ENCODE data around the gene LIX1L.

The LIX1L gene

DNA sequence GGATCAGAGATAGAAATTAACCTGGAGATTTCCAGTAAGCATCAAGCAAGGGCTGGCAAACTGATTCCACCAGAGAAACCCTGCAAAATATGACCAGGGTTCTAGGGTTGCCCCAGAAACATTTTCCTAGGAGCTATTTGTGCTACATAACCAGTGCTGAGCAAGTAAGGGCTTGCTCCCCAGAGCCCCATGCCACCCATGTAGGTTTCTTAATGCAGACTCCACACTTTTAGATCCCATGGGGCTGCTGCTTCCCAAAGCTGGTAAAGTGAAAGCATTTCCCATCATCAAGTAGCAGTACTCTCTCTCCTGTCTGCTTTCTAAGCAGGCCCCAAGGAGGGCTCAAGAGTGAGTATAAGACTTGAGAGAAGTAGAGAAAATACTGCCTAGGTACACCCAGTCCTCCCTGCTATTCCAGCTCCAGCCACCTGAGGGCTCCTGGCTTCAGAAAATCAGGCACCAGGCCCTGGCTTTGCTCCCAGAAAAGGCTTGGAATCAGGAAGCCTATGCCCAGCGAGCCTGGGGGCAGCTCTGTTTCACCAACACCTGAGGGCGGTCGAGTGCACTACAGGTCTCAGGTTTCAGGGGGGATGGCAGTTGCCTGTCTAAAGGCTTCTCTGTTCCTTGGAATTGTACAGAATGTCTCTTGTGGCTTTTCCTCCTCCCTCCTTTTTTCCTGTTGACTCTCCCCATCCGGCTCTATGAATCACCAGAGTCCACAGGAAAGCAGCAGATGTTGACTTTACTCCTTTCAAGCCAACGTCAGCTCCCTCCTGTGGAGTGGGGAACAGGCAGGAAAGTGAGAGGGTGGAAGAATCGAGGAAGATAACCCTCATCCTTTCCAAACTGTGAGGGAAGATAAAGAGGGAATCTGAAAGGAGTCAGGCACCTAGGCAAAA, 66.0 kb downstream of the LIX1L start:
- peak; percentile 96 for DNase-seq

DNA sequence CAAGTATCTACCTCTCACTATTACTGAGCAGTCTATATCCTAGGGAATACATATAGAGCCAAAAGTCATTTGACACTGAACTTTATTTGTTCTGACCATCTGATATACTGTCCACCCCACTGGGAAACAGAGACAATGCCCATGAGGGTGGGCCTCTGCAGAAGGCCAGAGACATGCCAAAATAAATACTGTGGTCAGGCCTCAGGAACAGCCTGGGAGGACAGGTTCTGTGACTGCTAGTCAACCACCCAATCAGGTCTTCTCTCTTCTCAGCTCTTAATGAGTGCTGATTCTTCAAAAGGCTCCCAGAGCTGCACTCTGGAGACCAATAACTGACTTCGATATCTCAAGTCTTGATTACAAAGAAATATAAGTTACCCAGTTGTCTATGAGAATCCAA, 66.7 kb downstream of the LIX1L start:
- DNase-seq = no peak

DNA sequence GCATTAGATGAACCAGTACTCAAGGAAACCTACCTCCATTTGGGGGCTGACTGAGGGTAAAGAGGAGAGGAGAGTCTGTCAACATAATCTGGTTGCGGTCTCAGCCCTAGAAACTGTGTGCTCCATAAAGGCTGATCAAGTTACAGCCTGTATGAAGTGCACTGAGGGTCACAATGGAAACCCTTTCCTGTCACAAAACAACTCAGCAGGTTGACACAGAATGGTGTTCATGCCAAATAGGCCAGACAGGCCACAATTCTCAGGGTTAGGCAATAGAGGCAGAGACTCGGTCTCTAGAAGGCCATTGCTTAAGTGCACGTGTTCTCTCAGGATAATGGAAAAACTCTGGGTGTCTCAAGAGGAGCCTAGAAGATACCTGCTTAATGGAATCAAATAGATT, 68.1 kb downstream of the LIX1L start:
- no peak for DNase-seq

DNA sequence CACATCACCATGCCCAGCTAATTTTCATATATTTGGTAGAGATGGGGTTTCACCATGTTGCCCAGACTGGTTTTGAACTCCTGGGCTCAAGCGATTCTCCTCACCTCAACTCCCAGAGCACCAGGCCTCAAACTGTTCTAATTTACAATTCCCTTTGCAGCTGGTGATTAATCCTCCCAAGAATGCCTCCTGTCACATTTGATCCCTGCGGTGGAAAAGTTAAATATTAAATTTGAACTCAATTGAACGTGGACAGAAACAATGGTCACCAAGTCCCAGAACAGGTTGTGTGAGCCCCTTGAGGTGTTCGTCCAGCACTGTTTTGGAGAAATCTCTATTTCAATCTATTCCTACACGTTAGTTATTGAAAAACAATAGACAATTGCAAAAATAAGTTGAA, 70.2 kb downstream of the LIX1L start:
- DNase-seq = no peak

DNA sequence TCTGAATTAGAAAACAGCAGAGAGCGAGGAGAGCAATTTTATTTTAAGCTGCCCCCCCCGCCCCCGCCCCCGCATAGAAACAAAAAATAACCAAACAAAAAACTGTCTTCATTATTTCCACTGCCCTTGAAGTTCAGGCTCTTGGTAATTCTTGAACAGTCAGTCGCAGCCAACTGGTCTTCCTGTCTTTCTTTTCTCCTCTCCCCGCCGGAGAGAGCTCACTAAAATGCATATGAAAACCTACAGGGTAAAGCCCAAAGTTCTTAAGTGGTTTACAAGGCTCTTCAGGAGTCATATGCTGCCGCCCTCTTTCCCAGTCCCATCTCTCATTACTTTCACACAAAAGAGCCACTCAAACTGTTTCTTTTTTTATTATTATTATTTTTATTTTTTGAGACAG, 71.0 kb downstream of the LIX1L start:
- no peak for DNase-seq

DNA sequence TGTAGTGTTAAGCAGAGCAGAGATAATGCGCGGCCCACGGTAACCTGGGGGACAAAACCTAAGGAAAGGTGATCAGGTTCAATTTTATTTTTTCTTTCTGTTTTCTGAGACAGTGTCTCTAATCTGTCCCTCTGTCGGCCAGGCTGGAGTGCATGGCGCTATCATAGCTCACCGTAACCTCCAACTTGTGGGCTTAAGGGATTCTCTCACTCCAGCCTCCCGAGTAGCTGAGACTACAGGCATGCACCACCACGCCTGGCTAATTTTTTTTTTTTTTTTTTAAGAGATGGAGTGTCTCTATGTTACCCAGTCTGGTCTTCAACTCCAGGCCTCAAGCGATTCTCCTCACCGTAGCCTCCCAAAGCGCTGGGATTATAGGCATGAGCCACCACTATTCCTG, 71.4 kb downstream of the LIX1L start:
- DNase-seq = no peak

DNA sequence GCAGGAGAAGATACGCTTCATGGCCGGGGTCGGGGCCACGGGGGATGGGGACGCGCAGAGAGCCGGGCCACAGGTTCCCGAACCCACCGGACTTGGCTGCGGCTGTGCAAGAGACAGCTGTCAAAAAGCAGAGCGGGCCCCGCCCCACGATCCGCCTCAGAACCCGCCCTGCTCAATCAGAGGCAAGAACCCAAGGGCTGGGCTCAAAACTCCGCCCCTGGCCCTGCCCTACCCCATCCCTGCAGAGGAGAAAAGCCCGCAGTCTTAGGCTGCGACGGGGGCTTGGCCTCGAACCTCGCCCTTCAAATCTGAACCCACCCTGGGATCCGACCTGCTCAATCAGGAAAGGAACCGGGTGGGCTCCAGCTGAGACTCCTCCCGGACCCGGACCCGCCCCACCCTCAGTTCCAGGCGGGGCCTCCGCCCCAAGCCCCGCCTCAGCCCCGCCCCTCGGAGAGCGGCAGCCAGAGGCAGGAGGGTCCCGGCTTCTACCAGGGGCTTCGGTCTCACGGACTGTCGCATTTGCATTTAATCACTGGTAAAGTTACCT, 72.0 kb downstream of the LIX1L start, which contains the start of gene ANKRD35:
TSS of gene ANKRD35 (minus strand) at position 129 of the 550 bp plus-strand sequence. CDS start at position 21, 108 bp downstream.
- DNase-seq = peak; percentile 54

DNA sequence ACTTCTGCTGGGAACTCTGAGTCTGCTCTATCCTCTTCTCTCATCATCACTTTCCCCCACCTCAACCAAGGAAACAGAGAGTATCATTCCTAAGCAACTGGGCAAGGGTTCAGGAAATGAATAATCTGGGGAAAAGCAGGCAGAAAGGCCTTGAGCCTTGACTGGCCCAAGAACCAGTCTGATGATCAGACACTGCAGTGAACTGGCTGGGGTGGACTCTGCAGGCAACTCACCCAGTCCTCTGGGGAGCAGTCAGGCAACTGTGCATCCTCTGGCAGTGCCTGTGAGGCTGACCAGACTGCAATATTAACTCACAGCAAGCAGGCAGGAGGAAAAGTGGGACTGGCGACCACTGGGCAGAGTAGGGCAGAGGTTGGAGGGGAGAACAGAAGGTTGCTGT, 73.1 kb downstream of the LIX1L start:
- DNase-seq = no peak
